ENCODE measurements around the gene SLC51B. TPM values are rescaled to one million over a fixed set of nuclear protein-coding genes. Genes with fewer than 3 reads are reported as not detected.
"Not testable (repeated sequence)": the region's sequence is repeated elsewhere in the genome, so short reads cannot be mapped to it uniquely, and the experiment has no call there.

SLC51B gene
- total RNA-seq (not detected), total RNA-seq (0 reads per million in 2 donors)

DNA sequence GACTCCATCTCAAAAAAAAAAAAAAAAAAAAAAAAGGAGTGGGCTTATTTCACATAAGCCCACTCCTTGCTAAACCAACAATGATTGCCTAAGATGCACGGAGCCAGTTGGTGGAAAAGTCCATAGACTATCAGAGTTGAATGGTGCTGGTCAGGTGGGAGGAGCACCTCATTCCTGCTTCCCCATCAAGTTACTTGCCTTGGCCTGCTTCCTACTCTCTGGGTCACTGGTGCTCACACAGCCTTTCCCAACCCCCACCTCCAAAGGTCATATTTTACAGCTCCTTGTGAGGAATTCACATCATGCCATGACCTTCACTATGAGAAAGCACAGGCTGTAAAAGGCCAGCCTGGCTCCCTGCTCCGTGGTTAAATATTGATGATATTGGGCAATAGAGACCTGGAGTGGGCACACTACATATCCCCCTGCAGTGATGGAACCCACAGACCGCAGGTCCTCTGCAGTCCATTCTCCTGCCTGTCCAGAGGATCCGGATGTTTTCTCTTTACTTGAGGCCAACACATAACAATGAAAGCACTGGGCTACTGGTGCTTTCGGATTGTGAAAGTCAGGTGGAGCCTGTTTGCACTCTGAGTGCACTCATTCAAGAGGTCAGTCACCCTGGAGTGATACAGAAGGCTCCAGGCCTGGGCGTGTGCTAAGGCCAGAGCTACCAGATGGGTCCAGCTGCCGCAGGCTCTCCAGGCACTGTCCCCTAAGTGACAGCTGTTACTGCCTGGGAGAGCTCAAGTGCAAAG is at the start of gene SLC51B:
Gene SLC51B, plus strand, starts transcription at position 664 of the 758 bp plus-strand sequence. CDS start 4,618 bp downstream, outside the sequence.
- H3K9me3 ChIP-seq (ENCODE audit: control insufficient read depth, low read length, poor library complexity, severe bottlenecking), result no peaks in the 10 kb centered on the region
- Mint-ChIP-seq H3K4me1 (peaks cover 5% of the 10 kb centered on the region), H3K27me3 (peaks cover 43% of the 10 kb centered on the region), H3K27ac (no peak within 1 kb of the TSS), H3K4me3 (no peak within 1 kb of the TSS), H3K36me3 (ENCODE audit: low read depth) (peaks cover 3% of the 10 kb centered on the region)
- DNase-seq, result no peak
- ATAC-seq, result no peak

DNA sequence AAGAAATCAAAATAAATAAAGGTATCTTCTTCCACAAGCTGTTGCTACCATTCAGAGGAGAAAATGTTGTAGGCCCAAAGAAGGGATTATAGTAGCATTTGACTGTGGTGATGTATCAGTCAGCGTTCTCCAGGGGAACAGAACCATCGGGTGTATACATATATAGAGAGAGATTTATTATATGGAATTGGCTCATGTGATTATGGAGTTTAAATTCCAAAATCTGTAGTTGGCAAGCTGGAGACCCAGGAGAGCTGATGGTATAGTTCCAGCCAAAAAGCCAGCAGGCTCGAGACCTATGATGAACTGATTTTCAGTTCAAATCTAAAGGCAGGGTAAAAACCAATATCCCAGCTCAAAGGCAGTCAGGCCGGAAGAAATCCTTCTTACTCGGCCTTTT is 48.1 kb upstream of the SLC51B start:
- Mint-ChIP-seq H3K36me3 (ENCODE audit: low read depth) (no peaks in the 10 kb centered on the region), H3K4me3 (no peak overlapping the region), H3K27me3 (no peaks in the 10 kb centered on the region), H3K27ac (no peak overlapping the region), H3K4me1 (peaks cover 4% of the 10 kb centered on the region)
- no peaks in the 10 kb centered on the region for H3K9me3 ChIP-seq (ENCODE audit: control insufficient read depth, low read length, poor library complexity, severe bottlenecking)
- DNase-seq (no peak), ATAC-seq (no peak)

GRCh38 chr15:64997745-64998375 is 47.3 kb upstream of the SLC51B start:
- no peak for ATAC-seq
- Mint-ChIP-seq H3K36me3 (ENCODE audit: low read depth) (no peaks in the 10 kb centered on the region), H3K4me1 (peaks cover 3% of the 10 kb centered on the region), H3K4me3 (no peak overlapping the region), H3K27me3 (no peaks in the 10 kb centered on the region), H3K27ac (no peak overlapping the region)
- no peaks in the 10 kb centered on the region for H3K9me3 ChIP-seq (ENCODE audit: control insufficient read depth, low read length, poor library complexity, severe bottlenecking)
- DNase-seq, result no peak

DNA sequence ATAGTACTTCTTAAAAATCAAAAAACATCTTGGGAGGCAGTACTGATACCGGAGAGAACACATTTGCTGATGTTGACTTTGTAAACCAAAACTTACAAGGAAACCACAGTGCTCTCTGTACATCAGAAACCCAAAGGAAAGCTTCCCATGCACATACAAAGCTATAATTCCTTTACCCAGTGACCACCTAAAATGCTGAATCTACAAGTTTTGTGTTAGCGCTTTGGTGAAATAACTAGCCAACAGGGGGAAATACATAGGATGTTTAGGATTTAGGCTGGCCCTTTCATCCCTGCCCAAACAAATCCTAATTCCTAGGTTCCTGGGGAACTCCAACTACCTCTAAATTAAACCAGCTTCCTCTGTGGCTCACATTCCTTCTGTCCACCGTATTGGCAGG is 40.2 kb upstream of the SLC51B start:
- H3K9me3 ChIP-seq (ENCODE audit: control insufficient read depth, low read length, poor library complexity, severe bottlenecking), result no peaks in the 10 kb centered on the region
- Mint-ChIP-seq H3K4me3 (no peak overlapping the region), H3K36me3 (ENCODE audit: low read depth) (peaks cover 2% of the 10 kb centered on the region), H3K27ac (no peak overlapping the region), H3K27me3 (no peaks in the 10 kb centered on the region), H3K4me1 (peaks cover 9% of the 10 kb centered on the region)
- ATAC-seq (no peak), DNase-seq (no peak)

DNA sequence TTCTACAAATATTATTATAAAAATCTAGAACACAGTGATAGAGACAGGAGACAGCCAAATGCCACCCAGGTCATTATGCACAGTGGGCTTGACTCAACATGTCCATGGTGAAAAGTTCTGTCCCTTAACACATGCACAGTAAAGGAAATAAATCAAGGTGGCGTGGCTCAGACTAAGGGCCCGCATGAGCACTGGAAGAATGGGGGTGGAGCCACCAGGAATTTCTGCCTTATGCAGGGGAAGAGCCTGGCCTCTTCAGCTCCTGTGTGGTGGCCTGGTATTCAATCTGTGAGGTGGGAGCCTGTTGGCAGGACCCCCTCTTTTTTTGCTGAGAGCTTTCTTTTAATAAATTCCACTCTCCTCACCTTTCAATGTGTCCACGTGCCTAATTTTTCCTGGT is 38.3 kb upstream of the SLC51B start:
- H3K9me3 ChIP-seq (ENCODE audit: control insufficient read depth, low read length, poor library complexity, severe bottlenecking), result no peaks in the 10 kb centered on the region
- no peaks in the 10 kb centered on the region for H3K27me3 Mint-ChIP-seq
- no peak for DNase-seq
- H3K36me3 Mint-ChIP-seq (ENCODE audit: low read depth), result peaks cover 3% of the 10 kb centered on the region
- H3K27ac Mint-ChIP-seq, result no peak overlapping the region
- H3K4me3 Mint-ChIP-seq, result no peak overlapping the region
- ATAC-seq, result no peak
- H3K4me1 Mint-ChIP-seq, result peaks cover 13% of the 10 kb centered on the region

GRCh38 chr15:65008983-65009382 is 36.2 kb upstream of the SLC51B start:
- DNase-seq (no peak), ATAC-seq (no peak)
- H3K9me3 ChIP-seq (ENCODE audit: control insufficient read depth, low read length, poor library complexity, severe bottlenecking), result no peaks in the 10 kb centered on the region
- Mint-ChIP-seq H3K4me3 (no peak overlapping the region), H3K36me3 (ENCODE audit: low read depth) (peaks cover 7% of the 10 kb centered on the region), H3K27ac (peak overlapping the region; percentile 29), H3K27me3 (no peaks in the 10 kb centered on the region), H3K4me1 (peaks cover 13% of the 10 kb centered on the region)

DNA sequence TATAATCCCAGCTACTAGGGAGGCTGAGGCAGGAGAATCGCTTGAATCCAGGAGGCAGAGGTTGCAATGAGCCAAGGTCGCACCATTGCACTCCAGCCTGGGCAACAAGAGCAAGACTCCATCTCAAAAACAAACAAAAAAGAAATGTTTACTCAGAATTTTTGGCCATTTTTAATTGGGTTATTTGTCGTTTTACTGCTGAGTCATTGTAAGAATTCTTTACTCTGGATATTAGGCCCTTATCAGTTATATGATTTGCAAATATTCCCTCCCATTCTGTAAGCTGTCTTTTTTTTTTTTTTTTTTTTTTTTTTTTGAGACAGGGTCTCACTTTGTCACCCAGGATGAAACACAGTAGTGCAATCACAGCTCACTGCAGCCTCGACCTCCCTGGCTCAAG is 34.0 kb upstream of the SLC51B start:
- H3K27ac Mint-ChIP-seq; DNase-seq; H3K4me3 Mint-ChIP-seq; H3K27me3 Mint-ChIP-seq; ATAC-seq; H3K9me3 ChIP-seq (ENCODE audit: control insufficient read depth, low read length, poor library complexity, severe bottlenecking); H3K36me3 Mint-ChIP-seq (ENCODE audit: low read depth): not testable (repeated sequence)
- peaks cover 12% of the 10 kb centered on the region for H3K4me1 Mint-ChIP-seq

DNA sequence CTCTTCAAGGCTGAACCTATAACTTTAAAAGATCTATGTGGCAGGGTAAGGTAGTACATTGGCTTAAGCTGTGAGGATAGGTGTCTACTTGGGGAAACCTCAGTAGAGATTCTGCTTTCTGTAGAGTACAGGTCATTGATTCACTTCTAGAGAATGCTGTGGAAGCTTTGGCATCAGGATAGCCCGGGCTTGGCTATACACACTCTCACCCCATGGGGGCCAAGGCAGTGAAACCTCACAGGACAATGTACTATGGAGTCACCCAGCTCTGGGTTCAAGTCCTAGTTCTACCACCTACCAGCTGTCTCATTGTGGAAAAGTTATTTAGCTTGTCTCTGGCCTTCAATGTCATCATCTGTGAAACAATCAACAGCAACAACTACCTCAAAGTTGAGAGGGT is 24.8 kb upstream of the SLC51B start:
- peaks cover 15% of the 10 kb centered on the region for H3K36me3 Mint-ChIP-seq (ENCODE audit: low read depth)
- H3K4me3 Mint-ChIP-seq, result no peak overlapping the region

GRCh38 chr15:65021488-65021887 is 23.7 kb upstream of the SLC51B start:
- H3K36me3 Mint-ChIP-seq (ENCODE audit: low read depth), result peaks cover 17% of the 10 kb centered on the region
- H3K27me3 Mint-ChIP-seq, result no peaks in the 10 kb centered on the region
- no peaks in the 10 kb centered on the region for H3K9me3 ChIP-seq (ENCODE audit: control insufficient read depth, low read length, poor library complexity, severe bottlenecking)

More for the DNA sequence above, 24.8 kb upstream of the SLC51B start:
- Mint-ChIP-seq H3K27me3 (no peaks in the 10 kb centered on the region), H3K27ac (no peak overlapping the region), H3K4me1 (peaks cover 7% of the 10 kb centered on the region)
- no peak for DNase-seq
- ATAC-seq, result no peak
- H3K9me3 ChIP-seq (ENCODE audit: control insufficient read depth, low read length, poor library complexity, severe bottlenecking), result no peaks in the 10 kb centered on the region

DNA sequence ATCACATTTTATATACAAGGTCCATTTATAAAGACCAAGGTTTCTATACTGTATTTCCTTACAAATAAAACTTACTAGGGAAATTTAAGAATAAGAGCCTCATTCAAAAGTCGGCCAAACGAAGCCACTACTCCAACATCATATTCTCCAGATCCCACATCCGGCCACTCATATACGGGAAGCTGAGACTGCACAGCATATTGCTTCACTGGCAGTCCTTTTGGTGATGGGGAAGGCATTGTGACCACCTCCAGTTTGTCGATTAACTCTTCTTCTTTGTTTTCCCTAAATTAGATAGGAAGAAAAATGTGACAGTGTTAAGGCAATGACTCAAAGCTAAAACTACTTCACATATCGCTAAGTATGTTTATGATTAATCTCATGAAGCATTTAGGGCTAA is 18.4 kb upstream of the SLC51B start:
- no peak for DNase-seq
- H3K4me3 Mint-ChIP-seq, result no peak overlapping the region
- no peak overlapping the region for H3K27ac Mint-ChIP-seq
- no peaks in the 10 kb centered on the region for H3K9me3 ChIP-seq (ENCODE audit: control insufficient read depth, low read length, poor library complexity, severe bottlenecking)
- H3K36me3 Mint-ChIP-seq (ENCODE audit: low read depth), result peaks cover 14% of the 10 kb centered on the region
- H3K4me1 Mint-ChIP-seq, result peaks cover 22% of the 10 kb centered on the region
- ATAC-seq, result no peak
- peaks cover 8% of the 10 kb centered on the region for H3K27me3 Mint-ChIP-seq

More at GRCh38 chr15:65021488-65021887, 23.7 kb upstream of the SLC51B start:
- DNase-seq, result no peak
- no peak overlapping the region for H3K27ac Mint-ChIP-seq
- H3K4me3 Mint-ChIP-seq, result no peak overlapping the region
- peaks cover 12% of the 10 kb centered on the region for H3K4me1 Mint-ChIP-seq
- no peak for ATAC-seq

DNA sequence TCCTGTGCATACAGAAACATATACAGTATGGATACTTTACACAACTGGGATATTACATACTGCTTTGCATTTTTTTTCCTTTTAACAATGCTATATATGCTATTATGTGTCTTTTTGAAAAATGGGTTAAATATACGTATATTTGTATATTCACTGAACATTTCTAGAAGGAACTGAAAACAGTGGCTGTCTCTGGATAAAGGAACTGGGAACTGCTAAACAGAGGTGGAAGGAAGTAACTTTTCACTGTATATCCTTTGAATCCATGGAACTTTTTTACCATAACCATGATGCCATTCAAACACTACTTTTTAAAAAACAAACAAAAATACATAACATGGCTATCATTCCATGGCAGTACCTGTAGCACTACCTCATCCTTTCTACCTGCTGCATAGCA is 17.6 kb upstream of the SLC51B start:
- H3K4me1 Mint-ChIP-seq, result peaks cover 25% of the 10 kb centered on the region
- no peak overlapping the region for H3K27ac Mint-ChIP-seq
- peaks cover 14% of the 10 kb centered on the region for H3K36me3 Mint-ChIP-seq (ENCODE audit: low read depth)
- peaks cover 16% of the 10 kb centered on the region for H3K27me3 Mint-ChIP-seq
- ATAC-seq (no peak), DNase-seq (no peak)
- H3K4me3 Mint-ChIP-seq, result peak overlapping the region; percentile 99
- H3K9me3 ChIP-seq (ENCODE audit: control insufficient read depth, low read length, poor library complexity, severe bottlenecking), result no peaks in the 10 kb centered on the region

- H3K27ac Mint-ChIP-seq, result peak overlapping the region; percentile 92
- peaks cover 14% of the 10 kb centered on the region for H3K36me3 Mint-ChIP-seq (ENCODE audit: low read depth)
- H3K4me3 Mint-ChIP-seq, result peak overlapping the region; percentile 99
- ATAC-seq, result no peak
- no peaks in the 10 kb centered on the region for H3K9me3 ChIP-seq (ENCODE audit: control insufficient read depth, low read length, poor library complexity, severe bottlenecking)
- H3K4me1 Mint-ChIP-seq, result peaks cover 28% of the 10 kb centered on the region
- peaks cover 22% of the 10 kb centered on the region for H3K27me3 Mint-ChIP-seq
- no peak for DNase-seq
Observed at GRCh38 chr15:65028338-65028737, 16.8 kb upstream of the SLC51B start.

- Mint-ChIP-seq H3K4me1 (peaks cover 28% of the 10 kb centered on the region), H3K27ac (peak within 1 kb of the TSS; percentile 92), H3K27me3 (peaks cover 23% of the 10 kb centered on the region), H3K36me3 (ENCODE audit: low read depth) (peaks cover 14% of the 10 kb centered on the region), H3K4me3 (peak within 1 kb of the TSS; percentile 99)
- no peaks in the 10 kb centered on the region for H3K9me3 ChIP-seq (ENCODE audit: control insufficient read depth, low read length, poor library complexity, severe bottlenecking)
- ATAC-seq, result peak; percentile 96
- peak; percentile 88 to 92 (median 90) for DNase-seq
Observed at GRCh38 chr15:65028921-65029735, 16.1 kb upstream of the SLC51B start, which contains the start of gene MTFMT. MTFMT (minus strand) TSS chr15:65029639; CDS start chr15:65029613, 26 bp downstream.

All from T-helper 17 cell (primary cell).